Measurements from ENCODE around the gene NPAP1. TPM values are rescaled to one million over a fixed set of nuclear protein-coding genes. Genes with fewer than 3 reads are reported as not detected.

Gene NPAP1
- polyA plus RNA-seq, 3 donors: not detected

DNA sequence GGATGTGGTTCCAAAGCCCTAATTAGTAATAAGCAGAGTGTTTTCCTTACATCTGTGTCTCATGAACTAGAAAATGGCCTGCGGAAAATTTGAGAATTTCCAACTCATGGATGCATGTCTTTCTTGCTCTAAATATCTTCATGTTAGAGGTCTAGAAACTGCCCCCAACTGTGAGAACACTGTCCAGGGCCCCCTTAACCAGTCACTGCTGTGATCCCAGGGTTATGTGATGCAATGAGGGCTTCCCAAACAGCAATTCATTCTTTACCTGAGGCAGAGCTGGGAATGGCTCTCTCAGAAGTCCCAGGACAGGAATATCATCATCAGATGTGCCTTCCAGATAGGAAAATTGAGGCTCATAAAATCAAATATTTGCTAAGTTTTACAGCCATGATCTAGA lies 8.2 kb downstream of the NPAP1 start:
- WGBS (ENCODE audit: insufficient coverage): no CpG with 5 or more reads among the region's 1 CpG
- H3K9ac ChIP-seq (ENCODE audit: insufficient read depth, low read length, poor library complexity, severe bottlenecking): no peak overlapping the region
- no peak overlapping the region for H3K4me2 ChIP-seq (replicated peaks; ENCODE audit: extremely low read depth, low read length, poor library complexity, severe bottlenecking)
- intact Hi-C loops (cut with micrococcal nuclease): loop anchor here in 1 of 2 donors (10.0 kb wide), 1 partner anchor 679 kb away; no protein-coding TSS in a partner anchor
- H3K9me3 ChIP-seq (replicated peaks in 1 of 2; ENCODE audit: control insufficient read depth in 1 of 2, insufficient read depth in 1 of 2, low read length in 2 of 2): peaks cover 36 to 37% of the 10 kb centered on the region in 2 donors
- H3K27me3 ChIP-seq (ENCODE audit: control insufficient read depth in 2 of 2, insufficient read depth in 2 of 2, low read length in 2 of 2): no peaks in the 10 kb centered on the region
- H2AFZ ChIP-seq (ENCODE audit: insufficient read depth, low read depth, low read length, poor library complexity, severe bottlenecking): no peak overlapping the region
- no peaks in the 10 kb centered on the region for H3K79me2 ChIP-seq (ENCODE audit: insufficient read depth, low read length)
- no peak overlapping the region for H3K27ac Mint-ChIP-seq
- no peaks in the 10 kb centered on the region for H3K36me3 Mint-ChIP-seq
- no peak overlapping the region for H3K4me3 Mint-ChIP-seq
- no peaks in the 10 kb centered on the region for H3K4me1 Mint-ChIP-seq
- TF ChIP-seq, protein P1, sequence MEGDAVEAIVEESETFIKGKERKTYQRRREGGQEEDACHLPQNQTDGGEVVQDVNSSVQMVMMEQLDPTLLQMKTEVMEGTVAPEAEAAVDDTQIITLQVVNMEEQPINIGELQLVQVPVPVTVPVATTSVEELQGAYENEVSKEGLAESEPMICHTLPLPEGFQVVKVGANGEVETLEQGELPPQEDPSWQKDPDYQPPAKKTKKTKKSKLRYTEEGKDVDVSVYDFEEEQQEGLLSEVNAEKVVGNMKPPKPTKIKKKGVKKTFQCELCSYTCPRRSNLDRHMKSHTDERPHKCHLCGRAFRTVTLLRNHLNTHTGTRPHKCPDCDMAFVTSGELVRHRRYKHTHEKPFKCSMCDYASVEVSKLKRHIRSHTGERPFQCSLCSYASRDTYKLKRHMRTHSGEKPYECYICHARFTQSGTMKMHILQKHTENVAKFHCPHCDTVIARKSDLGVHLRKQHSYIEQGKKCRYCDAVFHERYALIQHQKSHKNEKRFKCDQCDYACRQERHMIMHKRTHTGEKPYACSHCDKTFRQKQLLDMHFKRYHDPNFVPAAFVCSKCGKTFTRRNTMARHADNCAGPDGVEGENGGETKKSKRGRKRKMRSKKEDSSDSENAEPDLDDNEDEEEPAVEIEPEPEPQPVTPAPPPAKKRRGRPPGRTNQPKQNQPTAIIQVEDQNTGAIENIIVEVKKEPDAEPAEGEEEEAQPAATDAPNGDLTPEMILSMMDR (IDR thresholded peaks at IDR 0.05): no peak
- no peak overlapping the region for H3K27ac ChIP-seq (ENCODE audit: low read depth in 1 of 2, low read length in 2 of 2)
- H3K9me3 Mint-ChIP-seq: peaks cover 13 to 24% (median 17%) of the 10 kb centered on the region in 7 donors
- no peak overlapping the region for H3K4me3 ChIP-seq (replicated peaks in 1 of 3; ENCODE audit: low read depth in 2 of 3, low read length in 3 of 3)
- no peaks in the 10 kb centered on the region for H3K4me1 ChIP-seq (ENCODE audit: control insufficient read depth in 1 of 2, insufficient read depth in 2 of 2, low read length in 2 of 2)
- no peaks in the 10 kb centered on the region for H3K27me3 Mint-ChIP-seq (ENCODE audit: low read depth in 3 of 3)
- no peaks in the 10 kb centered on the region for H4K20me1 ChIP-seq (ENCODE audit: insufficient read depth, low read length)
- no peaks in the 10 kb centered on the region for H3K36me3 ChIP-seq (replicated peaks in 1 of 2; ENCODE audit: control insufficient read depth in 1 of 2, insufficient read depth in 2 of 2, low read length in 2 of 2)
- no peak for DNase-seq

DNA sequence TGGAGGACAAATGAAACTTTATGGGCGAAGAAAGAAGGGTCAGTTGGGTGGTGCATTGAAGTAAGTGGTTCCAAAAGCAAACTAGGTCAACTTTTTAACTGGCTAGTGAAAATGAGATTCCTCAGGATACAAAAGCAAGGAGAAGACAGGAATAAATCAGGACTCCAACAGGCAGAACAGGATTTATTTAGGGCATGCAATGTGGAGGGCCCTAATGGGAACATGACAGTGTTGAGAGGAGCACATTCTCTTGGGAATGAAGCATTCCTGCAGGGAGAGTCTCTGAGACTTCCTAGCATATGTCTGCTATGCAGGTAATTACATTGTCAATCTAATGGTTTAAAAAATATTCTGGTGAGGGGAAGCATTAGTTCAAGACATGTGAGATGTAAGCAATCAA lies 8.7 kb downstream of the NPAP1 start:
- Histone ChIP-seq H3K36me3 (replicated peaks in 1 of 2; ENCODE audit: control insufficient read depth in 1 of 2, insufficient read depth in 2 of 2, low read length in 2 of 2) (no peaks in the 10 kb centered on the region), H3K4me1 (ENCODE audit: control insufficient read depth in 1 of 2, insufficient read depth in 2 of 2, low read length in 2 of 2) (no peaks in the 10 kb centered on the region), H2AFZ (ENCODE audit: insufficient read depth, low read depth, low read length, poor library complexity, severe bottlenecking) (no peak overlapping the region), H3K9ac (ENCODE audit: insufficient read depth, low read length, poor library complexity, severe bottlenecking) (no peak overlapping the region), H3K79me2 (ENCODE audit: insufficient read depth, low read length) (no peaks in the 10 kb centered on the region), H3K27ac (ENCODE audit: low read depth in 1 of 2, low read length in 2 of 2) (no peak overlapping the region), H3K4me3 (replicated peaks in 1 of 3; ENCODE audit: low read depth in 2 of 3, low read length in 3 of 3) (no peak overlapping the region), H3K27me3 (ENCODE audit: control insufficient read depth in 2 of 2, insufficient read depth in 2 of 2, low read length in 2 of 2) (no peaks in the 10 kb centered on the region), H3K4me2 (replicated peaks; ENCODE audit: extremely low read depth, low read length, poor library complexity, severe bottlenecking) (no peak overlapping the region), H4K20me1 (ENCODE audit: insufficient read depth, low read length) (no peaks in the 10 kb centered on the region), H3K9me3 (replicated peaks in 1 of 2; ENCODE audit: control insufficient read depth in 1 of 2, insufficient read depth in 1 of 2, low read length in 2 of 2) (peaks cover 31 to 36% of the 10 kb centered on the region in 2 donors)
- TF ChIP-seq, protein P1 (IDR thresholded peaks at IDR 0.05): no peak
- intact Hi-C loops (cut with micrococcal nuclease): loop anchor here in 1 of 2 donors (10.0 kb wide), 1 partner anchor 680 kb away; no protein-coding TSS in a partner anchor
- Mint-ChIP-seq H3K27ac (no peak overlapping the region), H3K4me1 (no peaks in the 10 kb centered on the region), H3K4me3 (no peak overlapping the region), H3K9me3 (peaks cover 13 to 20% (median 17%) of the 10 kb centered on the region in 7 donors), H3K36me3 (no peaks in the 10 kb centered on the region), H3K27me3 (ENCODE audit: low read depth in 3 of 3) (no peaks in the 10 kb centered on the region)
- no peak for DNase-seq
- 71% methylated on average over 1 of the region's 1 CpG for WGBS (ENCODE audit: insufficient coverage)
